DMS79 (cell line): ENCODE results near the gene PDIA5.

Experiments
- DNase-seq: peaks from one replicate; lab custom pipeline; 2025; lab: John Stamatoyannopoulos, UW

PDIA5 gene

DNA sequence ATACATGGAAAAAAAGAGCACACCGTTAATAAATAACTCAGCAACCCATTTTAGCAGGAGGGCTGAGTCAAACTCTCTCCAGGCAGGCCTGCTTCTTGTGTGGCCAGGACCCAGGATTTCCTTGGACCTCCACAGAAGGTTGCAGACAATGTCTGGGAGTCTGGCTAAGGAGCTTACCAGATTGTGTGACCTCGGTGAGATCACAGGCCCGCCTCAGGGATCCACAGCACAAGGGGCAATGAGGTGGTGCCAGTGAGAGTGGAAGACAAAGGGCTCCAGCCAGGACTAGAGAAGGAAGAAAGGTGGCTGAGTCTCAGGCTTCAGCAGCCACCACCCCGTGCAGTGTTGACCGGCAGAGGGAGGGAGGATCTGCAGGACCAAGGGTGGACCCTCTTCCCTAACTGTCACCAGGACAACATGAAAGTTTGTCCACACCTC is 102.7 kb downstream of the PDIA5 start:
- no peak for DNase-seq

DNA sequence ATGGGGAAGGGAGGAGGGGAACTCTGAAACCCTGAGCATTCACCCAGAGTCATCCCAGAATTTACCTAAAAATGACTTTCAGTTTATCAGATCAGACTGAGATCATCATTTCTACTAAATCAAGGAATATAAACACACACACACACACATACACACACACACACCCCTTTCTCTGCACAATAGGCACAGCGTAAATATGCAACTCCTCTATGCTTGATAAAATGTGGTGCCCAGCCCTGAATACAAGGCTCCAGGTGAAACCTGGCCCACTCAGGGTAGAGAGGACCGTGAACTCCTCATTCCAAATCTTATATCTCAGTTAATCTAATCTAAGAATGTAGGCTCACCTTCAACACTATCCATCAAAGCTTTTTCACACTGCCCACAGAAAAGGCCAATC is 103.1 kb downstream of the PDIA5 start:
- no peak for DNase-seq

DNA sequence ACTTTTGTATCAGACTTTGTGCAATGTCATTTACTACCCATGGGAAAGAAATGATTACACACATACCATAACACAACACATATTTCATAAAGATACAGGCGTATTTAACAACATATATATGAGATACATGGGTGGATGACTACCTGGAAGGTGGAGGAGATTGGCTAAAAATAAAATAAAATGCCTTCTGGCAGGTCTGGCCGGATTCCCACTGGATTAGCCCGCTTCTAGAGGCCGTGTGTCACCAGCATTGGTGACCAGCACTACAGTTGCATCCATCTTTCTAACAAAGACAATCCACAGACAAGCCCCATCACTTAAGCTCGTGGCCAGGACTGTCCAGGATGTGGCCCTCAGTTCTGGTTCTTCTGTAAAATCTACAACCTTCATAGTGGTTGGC is 114.0 kb downstream of the PDIA5 start:
- DNase-seq = no peak

DNA sequence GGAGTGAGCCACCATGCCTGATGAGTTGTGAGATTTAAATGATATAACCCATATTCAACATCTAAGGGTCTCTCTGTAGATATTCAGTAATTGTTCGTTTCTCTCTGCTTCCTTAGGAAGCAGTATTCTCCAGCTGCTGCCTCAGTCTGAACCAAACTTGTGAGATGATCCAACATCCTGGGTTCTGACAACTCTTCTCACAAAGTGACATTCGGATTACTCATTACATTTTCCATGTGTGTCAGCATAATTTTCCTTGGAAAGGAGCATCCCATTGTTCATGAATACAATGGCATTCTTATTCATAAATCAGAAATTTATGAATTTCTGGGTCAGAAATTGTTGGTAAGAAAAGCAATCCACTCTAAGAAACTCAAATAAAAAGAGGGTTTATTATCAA is 119.9 kb downstream of the PDIA5 start:
- no peak for DNase-seq

DNA sequence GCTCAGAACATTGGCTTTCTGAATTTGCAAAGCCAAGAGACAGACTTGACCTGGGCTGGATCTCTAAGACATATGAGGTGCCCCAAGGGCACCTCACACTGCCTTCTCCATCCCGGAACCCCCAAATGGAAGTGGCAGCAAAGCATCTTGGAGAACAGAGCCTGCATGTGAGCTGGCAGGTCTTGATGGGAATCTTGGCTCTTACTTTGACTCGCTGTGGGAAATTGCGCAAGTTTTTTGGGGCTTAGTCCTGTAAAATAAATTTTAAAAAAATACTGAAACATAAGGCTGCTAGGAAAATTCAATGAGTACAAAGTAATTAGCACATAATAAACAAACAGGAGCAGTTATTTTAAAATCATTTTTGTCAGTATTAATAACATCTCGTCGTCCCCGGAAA is 121.2 kb downstream of the PDIA5 start:
- no peak for DNase-seq

DNA sequence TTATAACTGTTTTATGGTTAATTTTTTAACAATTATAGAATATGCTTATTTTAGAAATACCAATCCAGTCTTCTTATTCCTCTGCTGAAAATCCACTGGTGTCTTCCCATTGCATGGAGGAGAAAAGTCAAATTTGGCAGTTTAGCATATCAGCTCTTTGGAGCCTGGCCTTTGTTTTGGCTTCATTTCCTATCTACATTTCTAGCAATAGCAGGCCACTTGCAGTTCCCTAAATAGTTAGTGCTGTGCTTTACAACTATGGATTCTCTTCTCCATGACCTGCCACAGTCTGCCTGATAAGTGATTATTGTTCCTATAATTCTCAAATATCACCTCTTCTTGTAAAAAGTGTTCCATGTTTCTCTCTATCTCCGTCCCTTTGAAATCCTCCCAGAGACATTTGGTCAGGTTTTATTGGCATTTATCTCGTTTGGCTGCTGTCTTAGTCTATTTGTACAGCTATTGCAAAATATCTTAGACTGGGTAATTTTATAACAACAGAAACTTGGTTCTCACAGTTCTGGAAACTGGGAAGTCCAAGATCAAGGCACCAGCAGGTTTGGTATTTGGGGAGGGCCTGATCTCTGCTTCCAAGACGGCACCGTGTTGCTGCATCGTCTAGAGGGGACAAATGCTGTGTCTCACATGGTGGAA is 126.8 kb downstream of the PDIA5 start:
- DNase-seq = no peak

DNA sequence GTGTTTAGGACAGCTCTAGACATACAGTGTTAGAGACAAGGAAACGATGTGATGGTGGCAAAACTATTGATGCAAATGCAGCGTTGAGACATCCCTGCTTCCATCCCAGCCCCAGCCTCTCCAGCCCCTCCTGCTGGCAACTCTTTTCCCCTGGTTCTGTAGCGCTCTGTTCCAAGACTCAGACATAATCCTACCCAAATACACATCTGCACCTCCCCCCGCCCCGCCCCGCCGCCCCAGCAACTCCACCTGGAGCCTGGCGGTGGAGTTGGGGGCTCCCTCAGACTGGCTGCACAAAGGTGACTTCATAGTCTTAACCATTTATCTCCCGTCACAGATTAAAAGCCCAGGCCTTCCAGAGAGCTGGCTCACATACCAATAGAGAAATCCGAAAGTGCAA is 127.7 kb downstream of the PDIA5 start:
- DNase-seq = no peak

DNA sequence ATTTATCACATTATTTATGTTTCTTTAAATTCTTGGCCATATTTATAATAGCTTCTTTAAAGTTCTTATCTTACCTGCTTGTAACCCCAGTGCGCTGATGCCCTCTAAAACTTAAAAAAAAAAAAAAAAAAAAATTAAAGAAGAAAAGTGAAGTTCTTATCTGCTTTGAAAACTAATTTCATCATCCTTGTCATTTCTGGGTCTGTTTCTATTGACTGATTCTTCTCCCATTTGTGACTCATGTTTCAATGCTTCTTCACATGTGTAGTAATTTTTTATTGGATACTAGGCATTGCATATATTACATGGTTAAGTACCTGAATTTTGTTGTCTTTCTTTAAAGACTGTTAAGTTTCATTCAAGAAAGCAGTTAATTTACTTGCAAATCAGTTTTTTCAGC is 131.5 kb downstream of the PDIA5 start:
- DNase-seq = no peak

DNA sequence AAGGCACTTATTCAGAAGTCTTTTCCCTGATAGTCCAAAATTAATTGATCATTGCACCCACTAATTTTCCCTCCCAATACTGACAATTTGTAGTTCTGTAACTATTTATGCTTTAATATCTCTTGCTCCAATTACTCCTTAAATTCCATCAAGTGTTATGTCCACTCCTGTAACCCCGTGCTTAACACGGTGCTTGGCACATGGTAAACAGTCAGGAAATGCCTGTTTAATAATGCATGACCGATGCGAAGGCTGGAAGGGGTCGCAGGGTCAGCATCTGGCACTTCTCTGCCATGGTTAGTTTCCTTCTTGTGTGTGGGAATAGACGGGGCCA is 134.4 kb downstream of the PDIA5 start:
- DNase-seq = no peak

DNA sequence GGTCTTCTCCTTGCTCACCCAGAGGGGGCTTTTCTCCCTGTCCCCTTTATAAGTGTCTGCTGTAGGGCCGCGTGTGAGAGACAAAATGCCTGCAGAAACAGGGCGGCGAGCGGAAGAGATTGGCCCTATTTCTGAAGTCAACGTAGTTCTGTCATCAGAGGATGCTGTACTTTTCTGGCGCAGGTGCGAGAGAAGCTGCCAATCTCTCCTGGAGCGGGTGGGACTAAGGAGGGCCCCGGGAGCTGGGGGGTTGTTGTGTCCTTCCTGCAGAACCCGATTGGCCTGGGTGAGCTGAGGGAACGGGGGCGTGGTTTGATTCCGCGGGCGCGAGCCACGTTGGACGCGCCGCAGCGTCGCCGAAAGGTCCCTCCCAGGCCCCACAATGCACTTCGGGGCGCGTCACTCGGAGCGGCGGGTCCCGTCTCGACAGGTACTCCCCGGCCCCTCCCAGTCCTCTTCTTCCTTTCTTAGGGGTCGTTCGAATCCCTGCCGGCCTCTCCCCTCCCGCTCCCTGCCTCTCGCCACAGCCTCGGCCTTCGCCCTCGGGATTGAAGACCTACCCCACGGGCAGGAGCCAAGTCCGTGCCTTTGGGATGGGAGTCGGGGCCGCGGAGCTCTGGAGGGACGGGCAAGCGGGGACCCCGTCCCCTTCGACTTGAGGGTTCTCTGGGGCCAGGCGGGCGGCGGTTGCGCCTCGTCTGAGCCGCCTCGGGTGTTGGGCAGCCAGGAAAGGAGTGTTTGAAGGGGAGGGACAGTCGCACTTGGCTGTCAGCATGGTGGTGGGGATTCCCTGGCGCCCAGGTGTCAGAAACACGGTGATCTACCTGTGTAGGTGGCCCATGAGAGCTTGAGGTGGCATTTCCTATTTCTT is 135.0 kb downstream of the PDIA5 start, which contains the start of gene SEC22A:
TSS of gene SEC22A (plus strand) at position 387 of the 871 bp plus-strand sequence. CDS start 7,275 bp downstream, outside the sequence.
- peak; percentile 98 for DNase-seq

DNA sequence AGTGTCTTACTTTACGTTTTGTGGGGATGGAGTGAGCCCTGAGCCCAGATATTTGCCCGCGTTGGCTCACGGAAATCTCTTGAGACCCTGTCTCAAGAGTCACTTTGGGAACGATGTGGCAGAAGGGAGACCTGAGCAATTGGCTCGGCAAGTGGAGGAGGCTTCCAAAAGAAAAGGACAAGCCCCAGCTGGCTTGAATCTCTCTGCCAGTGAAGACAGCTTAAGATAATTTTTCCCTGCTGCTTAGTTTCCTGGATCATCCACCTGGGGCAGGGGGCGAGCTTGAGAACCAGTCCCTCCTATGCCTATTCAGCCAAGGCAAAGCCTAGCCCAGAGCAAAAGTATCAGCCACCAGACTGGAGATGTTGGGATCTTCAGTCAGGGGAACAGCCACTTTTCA is 135.6 kb downstream of the PDIA5 start:
- DNase-seq = peak; percentile 63
